CD4-positive, alpha-beta memory T cell (primary cell): ENCODE results near the gene HECA. TPM values are rescaled to one million over a fixed set of nuclear protein-coding genes. Genes with fewer than 3 reads are reported as not detected.

Source experiments
- CTCF ChIA-PET: fragments of 350-600 bp; sonication (Branson Sonifier 250); formaldehyde crosslinking; loops from one replicate; lab custom pipeline; 2021; ENCODE audit warnings: inconsistent platforms; ENCODE audit not compliant: partially characterized antibody; lab: Charles Lee
- POLR2A ChIA-PET: fragments of 350-600 bp; sonication (Branson Sonifier 250); formaldehyde crosslinking; loops from one replicate; lab custom pipeline; 2021; ENCODE audit not compliant: partially characterized antibody; lab: Charles Lee
- DNase-seq, 5 donors: peaks; one replicate each; pipeline versions ENCODE4 v3.0.0 to v3.0.0-alpha.2; 2020 to 2022; ENCODE audit warnings: mixed read lengths in 1 of 5
- H3K27ac ChIP-seq: one replicate; pipeline ENCODE4 v1.7.0; 2013; ENCODE audit warnings: low read depth, low read length
- H3K27me3 ChIP-seq: 2 replicates; pipeline ENCODE4 v1.7.0; 2013; ENCODE audit warnings: mild to moderate bottlenecking, low read length, moderate library complexity; ENCODE audit not compliant: insufficient read depth
- H3K36me3 ChIP-seq: 2 replicates; pipeline ENCODE4 v1.7.0; 2013; ENCODE audit warnings: mild to moderate bottlenecking, low read length, moderate library complexity; ENCODE audit not compliant: insufficient read depth
- H3K4me1 ChIP-seq: 2 replicates; pipeline ENCODE4 v1.7.0; 2013; ENCODE audit warnings: mild to moderate bottlenecking, low read length, moderate library complexity; ENCODE audit not compliant: insufficient read depth
- H3K4me3 ChIP-seq, 2 donors: one replicate each; pipeline ENCODE4 v1.7.0; 2013; ENCODE audit warnings: low read length in 2 of 2, mild to moderate bottlenecking in 1 of 2
- H3K9me3 ChIP-seq, 2 donors: one replicate each; pipeline ENCODE4 v1.7.0; 2013; ENCODE audit warnings: low read length in 2 of 2, control low read depth in 1 of 2; ENCODE audit not compliant: control insufficient read depth in 1 of 2
- H3K27ac Mint-ChIP-seq, 7 donors: one replicate each; pipeline ENCODE4 v1.8.0; 2020 to 2021; ENCODE audit warnings: mixed read lengths in 7 of 7, mild to moderate bottlenecking in 6 of 7, inconsistent platforms in 3 of 7, moderate library complexity in 3 of 7
- H3K27me3 Mint-ChIP-seq, 2 donors: one replicate each; pipeline ENCODE4 v1.8.0; 2020 to 2021; ENCODE audit warnings: mixed read lengths in 2 of 2
- H3K36me3 Mint-ChIP-seq, 2 donors: one replicate each; pipeline ENCODE4 v1.8.0; 2020 to 2021; ENCODE audit warnings: mixed read lengths in 2 of 2, inconsistent platforms in 1 of 2, mild to moderate bottlenecking in 1 of 2
- H3K4me1 Mint-ChIP-seq, 4 donors: one replicate each; pipeline ENCODE4 v1.8.0; 2020 to 2021; ENCODE audit warnings: mixed read lengths in 4 of 4, mild to moderate bottlenecking in 1 of 4
- H3K4me3 Mint-ChIP-seq, 8 donors: one replicate each; pipeline ENCODE4 v1.8.0; 2020 to 2021; ENCODE audit warnings: mixed read lengths in 8 of 8, mild to moderate bottlenecking in 7 of 8, moderate library complexity in 6 of 8, inconsistent platforms in 3 of 8
- H3K9me3 Mint-ChIP-seq, 8 donors: one replicate each; pipeline ENCODE4 v1.8.0; 2020 to 2021; ENCODE audit warnings: mixed read lengths in 8 of 8, mild to moderate bottlenecking in 5 of 8, inconsistent platforms in 3 of 8, moderate library complexity in 1 of 8
- intact Hi-C: fragments of 100-400 bp; cut with micrococcal nuclease; formaldehyde crosslinking; loops from one replicate; pipeline ENCODE4 v1.15.1; 2023
- polyA plus RNA-seq, 2 donors: library from polyadenylated mRNA; unstranded; fragments of 300-500 nt; fragmentation: Illumina TruSeq; gene quantifications; one replicate each; pipeline ENCODE4 v1.2.3, GENCODE V29; 2021
- total RNA-seq, 2 experiments: library from RNA; stranded (reverse); gene quantifications; one replicate each; pipeline ENCODE4 v1.2.3, GENCODE V29; 2021

The HECA gene
- total and polyA plus RNA-seq, 4 experiments from 2014 or later: 5.4 to 161 (median 83.2) TPM

DNA sequence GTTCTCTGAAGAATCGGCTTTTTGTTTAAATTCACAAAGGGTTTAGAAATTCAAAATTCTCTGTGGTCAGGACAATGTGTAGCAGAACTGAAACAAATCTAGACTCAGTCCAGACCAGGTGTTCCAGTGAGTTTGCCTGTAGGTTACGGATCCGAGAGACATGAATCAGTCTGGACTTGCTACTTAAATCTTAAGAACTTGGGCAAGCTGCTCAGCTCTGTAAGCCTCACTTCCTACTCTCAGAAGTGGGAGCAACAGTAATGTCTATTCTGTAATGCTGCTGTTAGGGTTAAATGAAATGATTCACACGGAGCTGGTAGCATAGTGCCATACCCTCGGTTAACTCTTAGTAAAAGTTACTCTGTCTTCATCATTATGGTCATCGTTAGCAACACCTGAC is 37.7 kb downstream of the HECA start:
- peaks cover 97% of the 10 kb centered on the region for H3K4me1 ChIP-seq
- H3K9me3 ChIP-seq: no peaks in the 10 kb centered on the region
- POLR2A ChIA-PET: interaction anchor here (1.0 to 6.1 kb wide), 6 partner anchors 10 to 47 kb away, joined by 3 to 51 read pairs (median 4); no protein-coding TSS in a partner anchor
- peak overlapping the region in 6 of 8 donors; percentile 8 to 69 (median 55) for H3K4me3 Mint-ChIP-seq
- peaks cover 28% of the 10 kb centered on the region for H3K36me3 ChIP-seq
- H3K27me3 ChIP-seq: no peaks in the 10 kb centered on the region
- H3K27ac Mint-ChIP-seq: peak overlapping the region; percentile 70 to 88 (median 81)
- peaks cover 74 to 90% of the 10 kb centered on the region in 2 donors for H3K36me3 Mint-ChIP-seq
- H3K4me3 ChIP-seq: no peak overlapping the region
- no peak for DNase-seq
- CTCF ChIA-PET: interaction anchor here (0.7 to 1.0 kb wide), 2 partner anchors 10 to 197 kb away, joined by 3 to 4 read pairs; no protein-coding TSS in a partner anchor
- no peak overlapping the region for H3K27ac ChIP-seq
- peaks cover 0 to 2% (median 0%) of the 10 kb centered on the region in 8 donors for H3K9me3 Mint-ChIP-seq
- H3K4me1 Mint-ChIP-seq: peaks cover 82 to 95% (median 90%) of the 10 kb centered on the region in 4 donors
- intact Hi-C loops: loop anchor here (5.0 kb wide), 1 partner anchor 120 kb away; the partner anchor contains the start of gene TXLNB
- H3K27me3 Mint-ChIP-seq: no peaks in the 10 kb centered on the region

GRCh38 chr6:139173172-139173571 is 38.3 kb downstream of the HECA start:
- peaks cover 97% of the 10 kb centered on the region for H3K4me1 ChIP-seq
- H3K9me3 Mint-ChIP-seq: no peaks in the 10 kb centered on the region
- peaks cover 29% of the 10 kb centered on the region for H3K36me3 ChIP-seq
- peak in 3 of 5 donors; percentile 24 to 61 (median 25) for DNase-seq
- ChIA-PET CTCF (interaction anchor here (0.7 to 2.2 kb wide), 8 partner anchors 10 to 197 kb away, joined by 3 to 13 read pairs (median 4); partner anchors contain the start of gene TXLNB), POLR2A (interaction anchor here (1.0 to 6.1 kb wide), 8 partner anchors 7 to 49 kb away, joined by 3 to 51 read pairs (median 4); no protein-coding TSS in a partner anchor)
- H3K27ac ChIP-seq: no peak overlapping the region
- H3K4me3 Mint-ChIP-seq: peak overlapping the region in 7 of 8 donors; percentile 20 to 69 (median 53)
- no peaks in the 10 kb centered on the region for H3K27me3 ChIP-seq
- no peak overlapping the region for H3K4me3 ChIP-seq
- peaks cover 72 to 89% of the 10 kb centered on the region in 2 donors for H3K36me3 Mint-ChIP-seq
- no peaks in the 10 kb centered on the region for H3K27me3 Mint-ChIP-seq
- peak overlapping the region; percentile 29 to 88 (median 77) for H3K27ac Mint-ChIP-seq
- peaks cover 81 to 93% (median 89%) of the 10 kb centered on the region in 4 donors for H3K4me1 Mint-ChIP-seq
- no peaks in the 10 kb centered on the region for H3K9me3 ChIP-seq
- intact Hi-C loops: loop anchor here (1.0 to 5.0 kb wide), 4 partner anchors 11 to 119 kb away; partner anchors contain the start of gene TXLNB

GRCh38 chr6:139173822-139174221 is 38.9 kb downstream of the HECA start:
- Mint-ChIP-seq H3K4me1 (peaks cover 81 to 93% (median 88%) of the 10 kb centered on the region in 4 donors), H3K9me3 (no peaks in the 10 kb centered on the region)

DNA sequence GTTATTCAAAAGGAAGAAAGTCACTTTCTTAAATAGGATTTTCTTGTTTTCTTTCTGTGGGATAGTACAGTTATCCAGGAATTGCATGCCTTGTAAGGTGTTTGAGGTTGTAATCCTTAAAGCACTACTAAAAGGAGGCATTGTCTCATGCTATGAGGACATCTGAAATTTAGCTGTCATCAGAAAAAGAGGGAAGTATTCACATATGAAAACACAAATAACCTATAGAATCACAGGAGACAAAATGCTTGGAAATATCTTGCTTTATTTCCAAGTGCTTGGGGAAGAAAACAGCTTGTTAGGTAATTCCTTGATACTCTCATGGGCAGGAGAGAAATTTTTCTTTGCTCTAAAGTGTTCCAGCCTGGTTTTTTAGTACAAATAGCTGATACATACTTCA is 40.1 kb downstream of the HECA start:
- Mint-ChIP-seq H3K27ac (peak overlapping the region; percentile 27 to 93 (median 66)), H3K9me3 (no peaks in the 10 kb centered on the region), H3K27me3 (no peaks in the 10 kb centered on the region), H3K4me3 (peak overlapping the region; percentile 29 to 75 (median 58)), H3K4me1 (peaks cover 75 to 91% (median 83%) of the 10 kb centered on the region in 4 donors), H3K36me3 (peaks cover 67 to 86% of the 10 kb centered on the region in 2 donors)
- H3K36me3 ChIP-seq: peaks cover 30% of the 10 kb centered on the region
- H3K4me1 ChIP-seq: peaks cover 90% of the 10 kb centered on the region
- no peak overlapping the region for H3K4me3 ChIP-seq
- no peak for DNase-seq
- intact Hi-C loops: loop anchor here (5.0 kb wide), 1 partner anchor 117 kb away; the partner anchor contains the start of gene TXLNB
- peak overlapping the region; percentile 3 for H3K27ac ChIP-seq
- POLR2A ChIA-PET: interaction anchor here (0.7 to 6.1 kb wide), 13 partner anchors 13 to 200 kb away, joined by 3 to 51 read pairs (median 5); partner anchors contain the start of gene CITED2
- CTCF ChIA-PET: interaction anchor here (0.7 to 3.4 kb wide), 10 partner anchors 13 to 186 kb away, joined by 3 to 15 read pairs (median 4); no protein-coding TSS in a partner anchor
- H3K9me3 ChIP-seq: no peaks in the 10 kb centered on the region
- no peaks in the 10 kb centered on the region for H3K27me3 ChIP-seq

More at GRCh38 chr6:139173822-139174221, 38.9 kb downstream of the HECA start:
- H3K27ac ChIP-seq: no peak overlapping the region
- DNase-seq: no peak
- H3K9me3 ChIP-seq: no peaks in the 10 kb centered on the region
- H3K4me3 ChIP-seq: no peak overlapping the region
- Mint-ChIP-seq H3K27me3 (no peaks in the 10 kb centered on the region), H3K27ac (peak overlapping the region; percentile 3 to 88 (median 80)), H3K36me3 (peaks cover 68 to 89% of the 10 kb centered on the region in 2 donors), H3K4me3 (peak overlapping the region in 7 of 8 donors; percentile 20 to 69 (median 57))
- intact Hi-C loops: loop anchor here (1.0 to 5.0 kb wide), 4 partner anchors 12 to 118 kb away; partner anchors contain the start of gene TXLNB
- no peaks in the 10 kb centered on the region for H3K27me3 ChIP-seq
- CTCF ChIA-PET: interaction anchor here (0.7 to 3.4 kb wide), 13 partner anchors 9 to 209 kb away, joined by 3 to 15 read pairs (median 4); partner anchors contain the start of gene TXLNB
- peaks cover 94% of the 10 kb centered on the region for H3K4me1 ChIP-seq
- H3K36me3 ChIP-seq: peaks cover 26% of the 10 kb centered on the region
- POLR2A ChIA-PET: interaction anchor here (0.8 to 6.1 kb wide), 7 partner anchors 8 to 54 kb away, joined by 3 to 51 read pairs (median 4); no protein-coding TSS in a partner anchor

DNA sequence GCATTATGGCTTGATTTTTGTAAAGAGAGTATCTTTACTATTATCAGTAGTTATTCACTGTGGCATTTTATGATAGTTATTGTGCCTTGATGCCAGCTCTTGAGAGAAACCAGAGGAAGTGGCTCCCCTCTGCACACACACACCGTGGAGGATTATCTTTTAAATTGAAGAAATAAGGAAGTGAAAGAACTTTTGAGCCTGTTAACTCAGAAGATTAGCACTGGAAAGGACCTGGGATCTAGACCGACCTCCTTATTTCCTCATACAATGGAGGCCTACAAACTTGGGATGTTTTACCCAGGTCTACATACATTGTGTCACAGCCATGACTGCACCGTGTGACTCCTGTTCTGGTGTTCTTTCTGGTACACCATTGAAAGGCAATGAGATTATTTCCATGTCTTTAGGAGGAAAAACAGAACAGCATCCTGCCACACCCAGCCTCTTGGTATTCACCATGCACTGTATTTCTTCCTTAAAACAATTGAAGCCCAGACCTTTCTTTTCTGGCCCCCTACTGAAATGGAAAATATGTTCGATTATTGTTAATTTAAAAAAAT is 40.6 kb downstream of the HECA start:
- Histone ChIP-seq H3K27me3 (no peaks in the 10 kb centered on the region), H3K36me3 (peaks cover 35% of the 10 kb centered on the region), H3K27ac (peak overlapping the region; percentile 3), H3K4me1 (peaks cover 89% of the 10 kb centered on the region), H3K4me3 (no peak overlapping the region), H3K9me3 (no peaks in the 10 kb centered on the region)
- Mint-ChIP-seq H3K9me3 (no peaks in the 10 kb centered on the region), H3K27me3 (no peaks in the 10 kb centered on the region), H3K27ac (peak overlapping the region; percentile 27 to 93 (median 66)), H3K36me3 (peaks cover 68 to 87% of the 10 kb centered on the region in 2 donors), H3K4me1 (peaks cover 74 to 91% (median 83%) of the 10 kb centered on the region in 4 donors), H3K4me3 (peak overlapping the region; percentile 2 to 75 (median 56))
- POLR2A ChIA-PET: interaction anchor here (0.7 to 6.1 kb wide), 13 partner anchors 14 to 199 kb away, joined by 3 to 51 read pairs (median 5); partner anchors contain the start of gene CITED2
- DNase-seq: no peak
- CTCF ChIA-PET: interaction anchor here (0.7 to 3.4 kb wide), 9 partner anchors 14 to 186 kb away, joined by 3 to 15 read pairs (median 4); no protein-coding TSS in a partner anchor
- intact Hi-C loops: no loop called here

DNA sequence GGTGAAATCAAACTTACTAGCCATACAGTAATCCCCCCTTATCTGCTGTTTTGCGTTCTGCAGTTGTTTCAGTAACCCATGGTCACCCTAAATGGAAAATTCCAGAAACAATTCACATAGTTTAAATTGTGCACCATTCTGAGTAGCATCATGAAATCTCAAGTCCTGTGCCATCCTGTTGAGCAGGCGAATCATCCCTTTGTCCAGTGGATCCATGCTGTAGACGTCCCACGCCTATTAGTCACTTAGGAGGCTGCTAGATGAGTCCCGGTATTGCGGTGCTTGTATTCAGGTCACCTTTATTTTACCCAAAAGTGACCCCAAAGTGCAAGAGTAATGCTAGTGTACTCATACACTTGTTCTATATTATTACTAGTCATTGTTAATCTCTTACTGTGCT is 46.4 kb downstream of the HECA start:
- Histone ChIP-seq H3K36me3 (peaks cover 39% of the 10 kb centered on the region), H3K9me3 (no peaks in the 10 kb centered on the region), H3K4me3 (no peak overlapping the region), H3K27ac (no peak overlapping the region), H3K4me1 (peaks cover 38% of the 10 kb centered on the region), H3K27me3 (no peaks in the 10 kb centered on the region)
- POLR2A ChIA-PET: interaction anchor here (1.3 kb wide), 1 partner anchor 38 kb away, joined by 3 read pairs; no protein-coding TSS in a partner anchor
- Mint-ChIP-seq H3K9me3 (no peaks in the 10 kb centered on the region), H3K27ac (peak overlapping the region in 3 of 7 donors; percentile 17 to 38 (median 29)), H3K36me3 (peaks cover 67 to 77% of the 10 kb centered on the region in 2 donors), H3K27me3 (no peaks in the 10 kb centered on the region), H3K4me3 (no peak overlapping the region), H3K4me1 (peaks cover 44 to 71% (median 60%) of the 10 kb centered on the region in 4 donors)
- intact Hi-C loops: no loop called here
- CTCF ChIA-PET: no interaction called here
- DNase-seq: no peak
